Measurements from ENCODE around the gene TET1. TPM values are rescaled to one million over a fixed set of nuclear protein-coding genes. Genes with fewer than 3 reads are reported as not detected.

TET1 gene
- polyA plus RNA-seq, 3 donors, result 0.01 to 0.08 (median 0.06) TPM

- H3K36me3 ChIP-seq (replicated peaks in 1 of 2; ENCODE audit: control insufficient read depth in 1 of 2, insufficient read depth in 2 of 2, low read length in 2 of 2), result no peaks in the 10 kb centered on the region
- H2AFZ ChIP-seq (ENCODE audit: insufficient read depth, low read depth, low read length, poor library complexity, severe bottlenecking), result no peak overlapping the region
- Mint-ChIP-seq H3K9me3 (no peaks in the 10 kb centered on the region), H3K4me3 (no peak overlapping the region), H3K27me3 (ENCODE audit: low read depth in 3 of 3) (peaks cover 0 to 1% (median 0%) of the 10 kb centered on the region in 3 donors), H3K27ac (no peak overlapping the region), H3K4me1 (no peaks in the 10 kb centered on the region), H3K36me3 (no peaks in the 10 kb centered on the region)
- no peaks in the 10 kb centered on the region for H3K27me3 ChIP-seq (ENCODE audit: control insufficient read depth in 2 of 2, insufficient read depth in 2 of 2, low read length in 2 of 2)
- no peak for DNase-seq
- intact Hi-C loops (cut with micrococcal nuclease), result no loop called here
- no peak for TF ChIP-seq CTCF (IDR thresholded peaks at IDR 0.05)
- no peak overlapping the region for H3K27ac ChIP-seq (ENCODE audit: low read depth in 1 of 2, low read length in 2 of 2)
- no peak overlapping the region for H3K4me2 ChIP-seq (replicated peaks; ENCODE audit: extremely low read depth, low read length, poor library complexity, severe bottlenecking)
- H3K9ac ChIP-seq (ENCODE audit: insufficient read depth, low read length, poor library complexity, severe bottlenecking), result no peak overlapping the region
- no peaks in the 10 kb centered on the region for H3K79me2 ChIP-seq (ENCODE audit: insufficient read depth, low read length)
- no peak overlapping the region for H3K4me3 ChIP-seq (replicated peaks in 1 of 3; ENCODE audit: low read depth in 2 of 3, low read length in 3 of 3)
- WGBS (ENCODE audit: insufficient coverage), result 100% methylated on average over 1 of the region's 1 CpG
- H3K9me3 ChIP-seq (replicated peaks in 1 of 2; ENCODE audit: control insufficient read depth in 1 of 2, insufficient read depth in 1 of 2, low read length in 2 of 2), result no peaks in the 10 kb centered on the region
- H4K20me1 ChIP-seq (ENCODE audit: insufficient read depth, low read length), result no peaks in the 10 kb centered on the region
- H3K4me1 ChIP-seq (ENCODE audit: control insufficient read depth in 1 of 2, insufficient read depth in 2 of 2, low read length in 2 of 2), result no peaks in the 10 kb centered on the region
These were observed 137.0 kb downstream of the TET1 start for GRCh38 chr10:68697106-68697505.

GRCh38 chr10:68700197-68700596, 140.1 kb downstream of the TET1 start:
- H3K4me2 ChIP-seq (replicated peaks; ENCODE audit: extremely low read depth, low read length, poor library complexity, severe bottlenecking), result no peak overlapping the region
- H3K4me3 ChIP-seq (replicated peaks in 1 of 3; ENCODE audit: low read depth in 2 of 3, low read length in 3 of 3), result no peak overlapping the region
- no CpG with 5 or more reads among the region's 1 CpG for WGBS (ENCODE audit: insufficient coverage)
- no peak overlapping the region for H3K27ac ChIP-seq (ENCODE audit: low read depth in 1 of 2, low read length in 2 of 2)
- no peaks in the 10 kb centered on the region for H3K4me1 ChIP-seq (ENCODE audit: control insufficient read depth in 1 of 2, insufficient read depth in 2 of 2, low read length in 2 of 2)
- no peaks in the 10 kb centered on the region for H3K27me3 ChIP-seq (ENCODE audit: control insufficient read depth in 2 of 2, insufficient read depth in 2 of 2, low read length in 2 of 2)
- no peaks in the 10 kb centered on the region for H3K9me3 ChIP-seq (replicated peaks in 1 of 2; ENCODE audit: control insufficient read depth in 1 of 2, insufficient read depth in 1 of 2, low read length in 2 of 2)
- H3K36me3 Mint-ChIP-seq, result no peaks in the 10 kb centered on the region
- intact Hi-C loops (cut with micrococcal nuclease), result no loop called here
- no peaks in the 10 kb centered on the region for H3K4me1 Mint-ChIP-seq
- H3K9me3 Mint-ChIP-seq, result no peaks in the 10 kb centered on the region
- no peak overlapping the region for H3K4me3 Mint-ChIP-seq
- H2AFZ ChIP-seq (ENCODE audit: insufficient read depth, low read depth, low read length, poor library complexity, severe bottlenecking), result no peak overlapping the region
- H3K27ac Mint-ChIP-seq, result no peak overlapping the region
- no peak for TF ChIP-seq CTCF (IDR thresholded peaks at IDR 0.05)
- DNase-seq, result no peak
- H3K9ac ChIP-seq (ENCODE audit: insufficient read depth, low read length, poor library complexity, severe bottlenecking), result no peak overlapping the region
- H3K36me3 ChIP-seq (replicated peaks in 1 of 2; ENCODE audit: control insufficient read depth in 1 of 2, insufficient read depth in 2 of 2, low read length in 2 of 2), result no peaks in the 10 kb centered on the region
- no peaks in the 10 kb centered on the region for H4K20me1 ChIP-seq (ENCODE audit: insufficient read depth, low read length)
- no peaks in the 10 kb centered on the region for H3K79me2 ChIP-seq (ENCODE audit: insufficient read depth, low read length)
- peaks cover 0 to 4% (median 1%) of the 10 kb centered on the region in 3 donors for H3K27me3 Mint-ChIP-seq (ENCODE audit: low read depth in 3 of 3)

Measured in CD14-positive monocyte (primary cell).